H9 (cell line): ENCODE results near the gene ZNF407. TPM values are rescaled to one million over a fixed set of nuclear protein-coding genes. Genes with fewer than 3 reads are reported as not detected.

Source experiments
- DNase-seq: peaks from one replicate; pipeline ENCODE4 v3.0.0-alpha.2; 2017
- H2AFZ ChIP-seq: one replicate; pipeline ENCODE4 v1.6.1; 2013; ENCODE audit warnings: mild to moderate bottlenecking, low read length, control low read depth, moderate library complexity
- H2AK5ac ChIP-seq: 2 replicates; pipeline ENCODE4 v1.6.1; 2013; ENCODE audit warnings: low read length, control low read depth, mixed read lengths; ENCODE audit not compliant: insufficient read length
- H2BK120ac ChIP-seq: one replicate; pipeline ENCODE4 v1.6.1; 2013; ENCODE audit warnings: low read depth, mild to moderate bottlenecking, low read length, control low read depth, inconsistent platforms; ENCODE audit not compliant: poor library complexity, severe bottlenecking
- H2BK12ac ChIP-seq: 2 replicates; pipeline ENCODE4 v1.6.1; 2013; ENCODE audit warnings: low read length, control low read depth, mixed read lengths, low read depth; ENCODE audit not compliant: insufficient read length
- H2BK15ac ChIP-seq: 2 replicates; pipeline ENCODE4 v1.6.1; 2013; ENCODE audit warnings: low read depth, low read length, control low read depth
- H2BK20ac ChIP-seq: one replicate; pipeline ENCODE4 v1.6.1; 2013; ENCODE audit warnings: low read depth, mild to moderate bottlenecking, low read length, control low read depth, inconsistent platforms; ENCODE audit not compliant: poor library complexity, severe bottlenecking
- H2BK5ac ChIP-seq: 2 replicates; pipeline ENCODE4 v1.6.1; 2013; ENCODE audit warnings: low read length, control low read depth, mixed read lengths; ENCODE audit not compliant: insufficient read length
- H3K14ac ChIP-seq: 2 replicates; pipeline ENCODE4 v1.6.1; 2013; ENCODE audit warnings: low read length, control low read depth; ENCODE audit not compliant: insufficient read depth
- H3K18ac ChIP-seq: 2 replicates; pipeline ENCODE4 v1.6.1; 2013; ENCODE audit warnings: low read depth, mild to moderate bottlenecking, mixed read lengths, low read length, control low read depth; ENCODE audit not compliant: insufficient read length
- H3K23ac ChIP-seq: 2 replicates; pipeline ENCODE4 v1.6.1; 2013; ENCODE audit warnings: low read length, control low read depth, mixed read lengths, low read depth; ENCODE audit not compliant: insufficient read length
- H3K23me2 ChIP-seq: 2 replicates; pipeline ENCODE4 v1.6.1; 2013; ENCODE audit warnings: low read depth, mild to moderate bottlenecking, mixed read lengths, low read length, control low read depth; ENCODE audit not compliant: insufficient read length, poor library complexity, severe bottlenecking
- H3K27ac ChIP-seq: 2 replicates; pipeline ENCODE4 v1.5.1; 2013; ENCODE audit warnings: low read length, control low read depth, mixed read lengths, low read depth; ENCODE audit not compliant: insufficient read length
- H3K27me3 ChIP-seq: 2 replicates; pipeline ENCODE4 v1.6.1; 2013; ENCODE audit warnings: low read length, control low read depth, inconsistent platforms; ENCODE audit not compliant: insufficient read depth
- H3K4ac ChIP-seq: 2 replicates; pipeline ENCODE4 v1.6.1; 2013; ENCODE audit warnings: low read depth, mild to moderate bottlenecking, control low read depth, inconsistent platforms, low read length, moderate library complexity
- H3K4me1 ChIP-seq: 2 replicates; pipeline ENCODE4 v1.6.1; 2013; ENCODE audit warnings: low read length, control low read depth, inconsistent platforms; ENCODE audit not compliant: insufficient read depth
- H3K4me2 ChIP-seq: 2 replicates; pipeline ENCODE4 v1.6.1; 2013; ENCODE audit warnings: low read length, control low read depth, mixed read lengths; ENCODE audit not compliant: insufficient read length, insufficient read depth
- H3K56ac ChIP-seq: 2 replicates; pipeline ENCODE4 v1.6.1; 2013; ENCODE audit warnings: low read depth, mild to moderate bottlenecking, mixed read lengths, low read length, control low read depth; ENCODE audit not compliant: insufficient read length
- H3K79me1 ChIP-seq: 2 replicates; pipeline ENCODE4 v1.6.1; 2013; ENCODE audit warnings: low read depth, mild to moderate bottlenecking, moderate library complexity, low read length, control low read depth, inconsistent platforms; ENCODE audit not compliant: insufficient read depth, poor library complexity, severe bottlenecking
- H3K79me2 ChIP-seq: 2 replicates; pipeline ENCODE4 v1.6.1; 2013; ENCODE audit warnings: low read length, control low read depth, inconsistent platforms; ENCODE audit not compliant: insufficient read depth
- H3K9ac ChIP-seq: 2 replicates; pipeline ENCODE4 v1.6.1; 2013; ENCODE audit warnings: low read length, control low read depth, mixed read lengths; ENCODE audit not compliant: insufficient read length; ENCODE audit errors: extremely low read depth
- H3K9me3 ChIP-seq: one replicate; pipeline ENCODE4 v1.6.1; 2013; ENCODE audit warnings: low read depth, low read length, inconsistent platforms; ENCODE audit not compliant: control insufficient read depth
- H3T11ph ChIP-seq: one replicate; pipeline ENCODE4 v1.6.1; 2013; ENCODE audit warnings: mild to moderate bottlenecking, low read length, control low read depth, inconsistent platforms
- H4K20me1 ChIP-seq: one replicate; pipeline ENCODE4 v1.6.1; 2013; ENCODE audit not compliant: control insufficient read depth, insufficient read length, insufficient read depth
- H4K5ac ChIP-seq: 2 replicates; pipeline ENCODE4 v1.6.1; 2013; ENCODE audit warnings: low read depth, mild to moderate bottlenecking, mixed read lengths, low read length, control low read depth; ENCODE audit not compliant: insufficient read length
- H4K8ac ChIP-seq: replicated peaks from 2 replicates; pipeline ENCODE4 v1.6.1; 2013; ENCODE audit warnings: low read length, control low read depth, mixed read lengths, low read depth; ENCODE audit not compliant: insufficient read length
- H4K91ac ChIP-seq: 2 replicates; pipeline ENCODE4 v1.6.1; 2013; ENCODE audit warnings: low read depth, mild to moderate bottlenecking, moderate library complexity, mixed read lengths, low read length, control low read depth; ENCODE audit not compliant: insufficient read length
- H3K27ac Mint-ChIP-seq, 3 experiments: 2 replicates in 2 of 3; 3 replicates in 1 of 3; pipeline ENCODE4 v1.8.0; 2020 to 2021; ENCODE audit warnings: mixed read lengths in 3 of 3, mild to moderate bottlenecking in 1 of 3, moderate library complexity in 1 of 3
- H3K27me3 Mint-ChIP-seq: 2 replicates; pipeline ENCODE4 v1.8.0; 2021; ENCODE audit warnings: low read depth, mild to moderate bottlenecking, moderate library complexity, mixed read lengths
- H3K36me3 Mint-ChIP-seq, 3 experiments: 2 replicates in 2 of 3; 3 replicates in 1 of 3; pipeline ENCODE4 v1.8.0; 2020 to 2021; ENCODE audit warnings: low read depth in 3 of 3, mixed read lengths in 3 of 3; ENCODE audit not compliant: insufficient read depth in 1 of 3
- H3K4me1 Mint-ChIP-seq, 2 experiments: 2 replicates each; pipeline ENCODE4 v1.8.0; 2020; ENCODE audit warnings: mixed read lengths in 2 of 2
- H3K4me3 Mint-ChIP-seq, 2 experiments: 2 replicates in 1 of 2; 3 replicates in 1 of 2; pipeline ENCODE4 v1.8.0; 2020 to 2021; ENCODE audit warnings: mild to moderate bottlenecking in 2 of 2, mixed read lengths in 2 of 2, moderate library complexity in 1 of 2
- H3K9me3 Mint-ChIP-seq, 2 experiments: 2 replicates in 1 of 2; 3 replicates in 1 of 2; pipeline ENCODE4 v1.8.0; 2020; ENCODE audit warnings: mild to moderate bottlenecking in 2 of 2, mixed read lengths in 2 of 2, moderate library complexity in 1 of 2
- CTCF ChIP-seq: fragments of 200-600 bp; sonication (generic); conservative IDR thresholded peaks from 3 replicates; pipeline ENCODE4 v1.8.0; 2021; ENCODE audit warnings: antibody characterized with exemption, mild to moderate bottlenecking
- WGBS: extraction: QIAGEN DNeasy Blood & Tissue Kit; methylation state at CpG from one replicate; pipeline ENCODE4 v1.1.7; 2013; ENCODE audit warnings: missing lambda C conversion rate, low lambda C conversion rate, mixed read lengths; ENCODE audit not compliant: insufficient read length; ENCODE audit errors: extremely low coverage; 5-methylcytosine and 5-hydroxymethylcytosine counted together
- total RNA-seq: library from RNA; stranded (reverse); gene quantifications from 2 replicates; pipeline ENCODE4 v1.2.1, GENCODE V29; 2021

ZNF407 gene
- total RNA-seq, 1 experiment from 2014 or later: 8.7 TPM

DNA sequence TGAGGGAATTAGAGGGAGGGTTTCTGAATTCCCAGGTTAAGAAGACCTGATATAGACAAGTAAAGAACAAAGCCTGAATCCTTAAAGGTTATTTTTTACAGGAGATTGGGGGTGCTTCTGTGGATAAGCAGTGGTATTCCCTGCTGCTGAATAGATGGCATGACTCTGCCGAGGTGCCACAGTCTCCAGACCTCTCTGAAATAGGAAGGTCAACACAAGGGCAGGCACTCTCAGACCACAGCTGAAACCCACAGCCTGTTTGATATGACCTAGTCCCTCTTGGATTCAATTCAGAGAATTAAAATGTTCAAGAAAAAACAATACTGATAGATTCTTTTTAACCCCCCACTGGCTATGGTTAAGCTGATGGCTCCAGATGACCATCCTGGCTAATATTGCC, 351.9 kb downstream of the ZNF407 start:
- Histone ChIP-seq H4K8ac (no peak overlapping the region), H2BK120ac (no peak overlapping the region), H3K4ac (no peak overlapping the region), H3K27me3 (no peaks in the 10 kb centered on the region), H4K91ac (no peak overlapping the region), H3K56ac (no peak overlapping the region), H3K18ac (no peak overlapping the region), H3K23me2 (no peaks in the 10 kb centered on the region), H3K4me2 (no peak overlapping the region), H3K14ac (no peak overlapping the region), H3K9ac (no peak overlapping the region), H3K79me1 (no peaks in the 10 kb centered on the region), H2BK12ac (no peak overlapping the region), H4K20me1 (no peaks in the 10 kb centered on the region), H3K4me1 (peaks cover 10% of the 10 kb centered on the region), H3K9me3 (no peaks in the 10 kb centered on the region), H2BK5ac (no peak overlapping the region), H3K79me2 (no peaks in the 10 kb centered on the region), H3K23ac (no peak overlapping the region), H2AFZ (no peak overlapping the region), H2AK5ac (no peak overlapping the region), H3T11ph (no peak overlapping the region), H4K5ac (no peak overlapping the region), H3K27ac (no peak overlapping the region), H2BK15ac (no peak overlapping the region), H2BK20ac (no peak overlapping the region)
- Mint-ChIP-seq H3K27ac (no peak overlapping the region; a peak in 1 of 7 replicates), H3K9me3 (no peaks in the 10 kb centered on the region; a peak in 1 of 5 replicates), H3K4me3 (no peak overlapping the region), H3K27me3 (no peaks in the 10 kb centered on the region), H3K4me1 (peaks cover 53 to 56% of the 10 kb centered on the region in 2 experiments), H3K36me3 (peaks cover 0 to 2% (median 0%) of the 10 kb centered on the region in 3 experiments; a peak in 1 of 7 replicates)
- no peak for DNase-seq
- no CpG with 5 or more reads among the region's 1 CpG for WGBS
- TF ChIP-seq CTCF: no peak
